GM12878 (cell line): ENCODE data around the gene IGF1R. TPM values are rescaled to one million over a fixed set of nuclear protein-coding genes. Genes with fewer than 3 reads are reported as not detected.

Experiments used
- ATAC-seq: fragments of 200-7000 bp; cut with Tn5 transposase; 3 replicates; pipeline ENCODE4 v1.9.1; 2020; ENCODE audit warnings: mild to moderate bottlenecking, moderate library complexity
- BruUV-seq: library from RNA; stranded (reverse); fragments of 400-500 nt; replicated peaks from 2 replicates; lab custom pipeline; 2021; lab: Mats Ljungman, UMichigan
- CTCF ChIA-PET: fragments of 300-600 bp; sonication (Branson Sonifier 250); formaldehyde crosslinking; extraction: SDS; loops from one replicate; lab custom pipeline; 2021; ENCODE audit warnings: inconsistent platforms; lab: Yijun Ruan, JAX
- POLR2A ChIA-PET: fragments of 350-600 bp; formaldehyde crosslinking; extraction: SDS; loops from one replicate; lab custom pipeline; 2021; ENCODE audit warnings: inconsistent platforms; lab: Charles Lee
- RAD21 ChIA-PET: fragments of 300-600 bp; sonication (Branson Sonifier 250); formaldehyde crosslinking; loops from one replicate; lab custom pipeline; 2023; ENCODE audit warnings: antibody characterized with exemption; ENCODE audit not compliant: unreplicated experiment; lab: Charles Lee
- SMC1A ChIA-PET: fragments of 300-600 bp; sonication (Branson Sonifier 250); formaldehyde crosslinking; loops from one replicate; lab custom pipeline; 2023; ENCODE audit not compliant: unreplicated experiment, uncharacterized antibody; lab: Charles Lee
- DNase-seq: peaks from one replicate; pipeline ENCODE4 v3.0.0-alpha.2; 2011; ENCODE audit warnings: low read depth, low spot score
- FAIRE-seq: peaks from 3 replicates; lab custom pipeline; 2011; peaks lifted over from hg19 to GRCh38; lab: Jason Lieb, UNC
- H2AFZ ChIP-seq: 2 replicates; pipeline ENCODE4 v1.6.0; 2011; ENCODE audit warnings: low read depth, low read length, control low read depth; ENCODE audit not compliant: control insufficient read depth
- H3K27ac ChIP-seq: 2 replicates; pipeline ENCODE4 v1.5.1; 2011; ENCODE audit warnings: control low read depth; ENCODE audit not compliant: control insufficient read depth, insufficient read depth
- H3K27me3 ChIP-seq, 2 experiments: replicated peaks in 1 of 2; 2 replicates each; pipeline versions ENCODE4 v1.6.0 to v1.6.1; 2011; ENCODE audit warnings: low read length in 1 of 2; ENCODE audit not compliant: control insufficient read depth in 2 of 2, insufficient read depth in 2 of 2
- H3K36me3 ChIP-seq, 2 experiments: 2 replicates each; pipeline ENCODE4 v1.5.1; 2011; ENCODE audit warnings: low read length in 1 of 2; ENCODE audit not compliant: control insufficient read depth in 2 of 2, insufficient read depth in 2 of 2
- H3K4me1 ChIP-seq: 2 replicates; pipeline ENCODE4 v1.6.1; 2011; ENCODE audit warnings: mild to moderate bottlenecking, low read length, moderate library complexity, mixed read lengths; ENCODE audit not compliant: control insufficient read depth, insufficient read depth
- H3K4me2 ChIP-seq: 2 replicates; pipeline ENCODE4 v1.6.0; 2011; ENCODE audit warnings: control low read depth; ENCODE audit not compliant: control insufficient read depth, insufficient read depth
- H3K4me3 ChIP-seq: fragments of 200-600 bp; sonication (generic); 2 replicates; pipeline ENCODE4 v1.5.1; 2016
- H3K79me2 ChIP-seq: 2 replicates; pipeline ENCODE4 v1.6.0; 2011; ENCODE audit warnings: low read length; ENCODE audit not compliant: control insufficient read depth, insufficient read depth
- H3K9ac ChIP-seq: 2 replicates; pipeline ENCODE4 v1.8.0; 2011; ENCODE audit warnings: low read length, control low read depth, mixed read lengths; ENCODE audit not compliant: control insufficient read depth, insufficient read depth
- H3K9me3 ChIP-seq: replicated peaks from 3 replicates; pipeline ENCODE4 v1.5.1; 2011; ENCODE audit warnings: mild to moderate bottlenecking, low read length; ENCODE audit not compliant: control insufficient read depth, insufficient read depth
- H4K20me1 ChIP-seq: 2 replicates; pipeline ENCODE4 v1.6.0; 2011; ENCODE audit not compliant: control insufficient read depth, insufficient read depth
- E4F1 ChIP-seq: fragments of 450-650 bp; IDR thresholded peaks from 2 replicates; pipeline ENCODE4 v1.6.1; 2018; ENCODE audit warnings: borderline replicate concordance, mild to moderate bottlenecking; ENCODE audit not compliant: partially characterized antibody
- PML ChIP-seq: IDR thresholded peaks from 2 replicates; pipeline ENCODE4 v1.6.1; 2012; ENCODE audit warnings: low read length, inconsistent platforms
- YBX1 ChIP-seq: fragments of 450-650 bp; IDR thresholded peaks from 2 replicates; pipeline ENCODE4 v1.6.1; 2016; ENCODE audit warnings: antibody characterized with exemption
- ZNF592 ChIP-seq: fragments of 450-650 bp; IDR thresholded peaks from 2 replicates; pipeline ENCODE4 v1.6.1; 2017; ENCODE audit warnings: mild to moderate bottlenecking, moderate library complexity
- WGBS: methylation state at CpG from one replicate; pipeline ENCODE4 v1.1.6; 2016; ENCODE audit warnings: low lambda C conversion rate; ENCODE audit not compliant: insufficient replicate concordance, insufficient coverage; ENCODE audit errors: missing lambda C conversion rate; 5-methylcytosine and 5-hydroxymethylcytosine counted together
- in situ Hi-C: fragments of 300-500 bp; cut with MboI; formaldehyde crosslinking; loops from 9 replicates; pipeline ENCODE4 v1.14.3; 2018; ENCODE audit warnings: mixed read lengths
- intact Hi-C: fragments of 100-400 bp; cut with micrococcal nuclease; formaldehyde crosslinking; loops from one replicate; pipeline ENCODE4 v1.14.2; 2022; ENCODE audit not compliant: unreplicated experiment
- polyA plus RNA-seq, 11 experiments: library from polyadenylated mRNA; depleted of rRNA in 4 of 11; unstranded in 6 of 11; stranded (reverse) in 5 of 11; fragments of >200 nt; fragmentation: Nextera tagmentation in 4 of 11; fragmentation: Illumina TruSeq in 1 of 11; extraction: Ambion mirVana in 4 of 11; extraction: Trizol in 1 of 11; gene quantifications; 1 replicate in 1 of 11; 2 replicates in 10 of 11; pipeline versions ENCODE4 v1.2.1 to v1.2.3, GENCODE V29; 2011 to 2016; ENCODE audit warnings: inconsistent platforms in 2 of 11, missing spikeins in 2 of 11, low read depth in 1 of 11
- total RNA-seq, 4 experiments: library from RNA; depleted of rRNA in 3 of 4; stranded (reverse); fragments of >200 nt in 3 of 4; fragmentation: Illumina TruSeq in 1 of 4; extraction: Trizol in 1 of 4; gene quantifications; 2 replicates each; pipeline versions ENCODE4 v1.2.1 to v1.2.3, GENCODE V29; 2013 to 2021

Gene IGF1R
- total and polyA plus RNA-seq, 10 of the 15 experiments (the other 5 are each of a cell fraction or from before 2014, with no cell fraction given): 0.03 to 2.7 (median 0.66) TPM

- no peak for TF ChIP-seq ZNF592
These were observed 243.0 kb downstream of the IGF1R start (continued) for GRCh38 chr15:98891301-98891700.

- in situ Hi-C loops (no loop called here), intact Hi-C loops (no loop called here)
- DNase-seq (no peak), FAIRE-seq (no peak), ATAC-seq (no peak)
- no peak overlapping the region for H3K4me3 ChIP-seq
- no peaks in the 10 kb centered on the region for H3K36me3 ChIP-seq
- BruUV-seq: no TSS peak
- no peaks in the 10 kb centered on the region for H3K79me2 ChIP-seq
- TF ChIP-seq E4F1: no peak
- no peak for TF ChIP-seq PML
- TF ChIP-seq YBX1: no peak
- H2AFZ ChIP-seq: no peak overlapping the region
- no peaks in the 10 kb centered on the region for H4K20me1 ChIP-seq
- CTCF ChIA-PET: interaction anchor here (0.7 to 1.6 kb wide), 4 partner anchors 9 to 42 kb away, joined by 3 to 9 read pairs (median 6); no protein-coding TSS in a partner anchor
- POLR2A ChIA-PET: no interaction called here
- H3K9me3 ChIP-seq: no peaks in the 10 kb centered on the region; the same call in 2 of the 3 replicates
- H3K4me2 ChIP-seq: no peak overlapping the region
- peaks cover 3% of the 10 kb centered on the region; the same call in 1 of the 2 replicates for H3K4me1 ChIP-seq
- H3K27ac ChIP-seq: no peak overlapping the region
- H3K27me3 ChIP-seq: no peaks in the 10 kb centered on the region
- RAD21 ChIA-PET: interaction anchor here (1.0 kb wide), 1 partner anchor 11 kb away, joined by 3 read pairs; no protein-coding TSS in a partner anchor
- WGBS: 17% methylated on average over 6 of the region's 6 CpGs
- SMC1A ChIA-PET: interaction anchor here (0.6 to 1.7 kb wide), 3 partner anchors 8 to 158 kb away, joined by 3 to 6 read pairs (median 3); no protein-coding TSS in a partner anchor
- H3K9ac ChIP-seq: no peak overlapping the region
These were observed 245.1 kb downstream of the IGF1R start for GRCh38 chr15:98893401-98893800.
